ENCODE results near the gene HILPDA.
A peak's percentile ranks its signal among the peaks of the same experiment; 100 is the strongest.
"Not testable (repeated sequence)": the region's sequence is repeated elsewhere in the genome, so short reads cannot be mapped to it uniquely, and the experiment has no call there.

The HILPDA gene

DNA sequence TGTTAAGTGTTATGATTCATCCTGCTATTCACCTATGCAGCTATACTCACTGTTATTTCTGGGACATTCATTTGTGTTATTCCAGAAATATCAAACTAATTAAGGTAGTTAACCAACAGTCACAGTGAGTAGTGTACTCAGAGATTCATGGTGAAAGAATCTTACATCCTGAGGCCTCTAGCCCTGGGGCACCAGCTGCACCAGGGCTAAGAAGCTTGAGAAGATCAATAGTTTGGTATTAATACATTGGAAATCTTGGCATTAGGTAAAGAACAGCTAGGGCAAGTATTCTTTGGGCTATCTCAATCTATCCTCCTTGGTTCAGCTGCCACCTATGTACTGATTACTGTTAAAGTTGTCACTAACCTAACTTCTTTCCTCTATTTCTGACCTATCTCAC lies 11.2 kb downstream of the HILPDA start:
- not testable (repeated sequence) for DNase-seq

DNA sequence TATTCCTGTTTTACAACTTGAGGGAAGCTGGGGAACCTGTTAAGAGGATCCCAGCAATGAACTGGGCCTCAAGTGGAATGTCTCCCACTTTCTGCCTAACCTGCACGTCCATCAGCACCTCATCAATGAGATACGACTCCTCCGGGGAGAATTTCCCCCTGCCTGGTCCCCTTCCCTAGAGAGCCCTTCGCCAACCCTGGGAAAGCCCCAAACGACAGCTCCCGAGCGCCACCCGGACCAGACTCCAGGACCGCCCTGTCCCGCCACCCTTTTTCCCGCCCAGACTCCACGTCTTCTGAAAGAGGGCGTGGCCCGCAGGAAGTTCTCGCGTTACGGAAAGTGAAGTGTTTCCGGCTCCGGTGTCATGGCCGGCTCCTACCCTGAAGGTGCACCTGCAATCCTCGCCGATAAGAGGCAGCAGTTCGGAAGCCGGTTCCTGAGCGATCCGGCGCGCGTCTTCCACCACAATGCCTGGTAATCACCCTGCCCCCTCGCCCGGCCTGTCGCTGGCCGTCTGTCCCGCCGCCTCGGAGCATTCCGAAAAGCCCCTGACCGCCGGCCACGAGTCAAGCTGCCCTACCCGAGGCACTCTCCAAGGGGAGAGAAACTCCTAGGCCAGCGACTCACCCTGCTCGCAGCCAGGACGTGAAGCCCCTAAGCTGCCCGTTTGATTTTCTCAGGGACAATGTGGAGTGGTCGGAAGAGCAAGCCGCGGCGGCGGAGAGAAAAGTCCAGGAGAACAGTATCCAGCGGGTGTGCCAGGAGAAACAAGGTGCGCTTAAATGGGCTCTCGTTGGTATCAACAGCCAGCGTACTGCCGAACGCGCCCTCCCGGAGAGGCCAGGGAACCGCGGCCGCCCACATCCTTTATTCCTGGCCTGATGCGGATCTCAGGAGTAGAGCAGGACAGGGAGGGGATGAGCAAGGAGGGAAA lies 21.0 kb downstream of the HILPDA start, which contains the start of gene METTL2B:
METTL2B (plus strand) TSS at position 347 of the 934 bp plus-strand sequence; CDS start at position 365, 18 bp downstream.
- DNase-seq, result peak; percentile 90

DNA sequence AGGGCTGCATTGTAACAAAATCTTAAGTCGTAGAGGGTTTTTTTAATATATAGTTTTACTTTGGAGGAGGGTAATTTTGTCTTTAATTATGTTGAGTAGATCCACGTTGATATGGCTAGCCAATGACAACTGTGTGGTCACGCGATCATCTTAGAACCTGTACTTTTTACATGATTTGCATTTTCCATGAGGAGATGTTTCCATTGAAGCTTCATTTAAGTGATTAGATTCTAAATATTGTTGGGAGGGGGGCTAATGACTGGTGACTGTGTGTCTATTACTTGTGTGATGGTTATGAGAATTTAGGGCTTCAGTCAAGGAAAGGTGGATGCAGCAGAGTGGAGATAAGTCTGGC lies 21.6 kb downstream of the HILPDA start:
- DNase-seq, result not testable (repeated sequence)

- not testable (repeated sequence) for DNase-seq
These were observed 23.4 kb downstream of the HILPDA start for GRCh38 chr7:128479082-128479481.

DNA sequence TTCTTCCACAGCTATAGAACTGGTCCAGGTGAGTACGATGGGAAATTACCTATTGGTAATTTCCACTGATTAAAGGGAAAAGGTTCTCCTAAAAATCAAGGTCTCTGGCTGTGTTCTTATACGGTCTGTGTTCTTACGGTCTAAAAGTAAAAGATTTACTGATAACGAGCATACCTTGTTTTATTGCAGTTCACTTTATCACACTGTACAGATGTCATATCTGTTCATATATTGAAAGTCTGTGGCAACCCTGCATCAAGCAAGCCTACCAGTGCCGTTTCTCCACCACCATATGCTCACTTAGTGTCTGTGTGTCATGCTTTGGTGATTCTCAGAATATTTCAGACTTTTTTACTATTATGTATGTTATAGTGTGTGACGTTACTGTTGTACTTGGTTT lies 32.5 kb downstream of the HILPDA start:
- DNase-seq, result not testable (repeated sequence)

DNA sequence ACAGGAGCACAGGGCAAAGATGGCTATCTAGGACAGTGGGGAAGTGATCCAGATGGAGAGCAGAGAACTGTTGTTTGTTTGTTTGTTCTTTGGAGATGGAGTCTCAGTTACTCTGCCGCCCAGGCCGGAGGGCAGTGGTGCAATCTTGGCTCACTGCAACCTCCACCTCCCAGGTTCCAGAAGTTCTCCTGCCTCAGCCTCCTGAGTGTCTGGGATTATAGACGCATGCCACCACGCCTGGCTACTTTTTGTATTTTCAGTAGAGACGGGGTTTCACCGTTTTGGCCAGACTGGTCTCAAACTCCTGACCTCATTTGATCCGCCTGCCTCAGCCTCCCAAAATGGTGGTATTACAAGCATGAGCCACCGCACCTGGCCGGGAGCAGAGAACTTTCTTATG lies 41.7 kb downstream of the HILPDA start:
- no peak for DNase-seq

GRCh38 chr7:128505416-128505815 lies 49.7 kb downstream of the HILPDA start:
- not testable (repeated sequence) for DNase-seq

DNA sequence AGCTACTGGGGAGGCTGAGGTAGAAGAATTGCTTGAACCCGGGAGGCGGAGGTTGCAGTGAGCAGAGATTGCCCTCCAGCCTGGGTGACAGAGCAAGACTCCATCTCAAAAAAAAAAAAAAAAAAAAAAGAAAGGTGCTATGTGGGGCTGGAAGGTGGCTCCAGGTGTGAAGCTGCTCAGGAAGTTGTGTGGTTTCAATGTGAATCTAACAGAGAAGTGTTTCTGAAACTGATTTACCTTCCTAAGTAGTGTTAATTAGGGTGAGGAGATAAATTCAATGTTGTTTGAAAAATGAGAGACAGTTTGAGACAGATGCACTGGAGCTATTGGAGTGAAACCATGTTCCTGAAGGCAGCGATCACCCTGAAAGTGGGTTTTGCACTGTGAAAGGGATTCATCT lies 51.1 kb downstream of the HILPDA start:
- not testable (repeated sequence) for DNase-seq

DNA sequence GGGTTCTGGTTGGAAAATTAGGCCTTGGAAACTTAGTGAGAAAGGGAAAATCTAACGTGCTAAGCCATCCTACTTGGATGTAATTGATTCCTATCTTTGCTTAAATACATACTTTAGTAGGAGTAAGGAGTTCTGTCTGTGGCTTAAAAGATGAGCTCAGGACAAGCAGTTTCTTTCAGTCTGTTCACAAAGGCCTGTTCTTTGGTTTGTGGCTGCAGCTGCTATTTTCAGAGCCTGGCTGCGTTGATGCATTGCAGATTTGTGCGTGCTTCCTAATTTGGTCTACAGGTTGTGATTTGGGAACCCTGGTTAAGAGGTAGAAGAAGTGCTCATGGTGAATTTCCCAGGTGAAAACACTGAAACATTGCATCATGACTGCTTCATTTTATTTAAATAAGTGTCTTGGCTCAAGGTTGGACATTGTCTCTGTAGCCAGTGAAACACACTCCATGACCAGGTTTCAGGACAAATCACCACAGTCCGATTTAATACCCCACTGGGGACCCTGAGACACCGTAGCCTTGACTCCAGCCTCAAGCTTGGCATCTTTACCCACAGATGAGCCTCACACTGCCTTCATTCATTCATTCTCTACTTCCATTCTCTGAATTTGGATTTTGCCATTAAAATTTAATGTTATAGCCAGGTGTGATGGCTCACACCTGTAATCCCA lies 51.8 kb downstream of the HILPDA start:
- DNase-seq, result not testable (repeated sequence)
